GM19351 (cell line): Measurements from ENCODE around the gene RGPD3.

Experiments
- ATAC-seq: cut with Tn5 transposase; IDR thresholded peaks from one replicate; pipeline ENCODE4 v1.9.1; 2021; ENCODE audit warnings: mild to moderate bottlenecking, moderate library complexity; ENCODE audit not compliant: unreplicated experiment

Gene RGPD3

GRCh38 chr2:106343274-106343673 is 124.9 kb downstream of the RGPD3 start:
- no peak for ATAC-seq

- no peak for ATAC-seq
These were observed 125.4 kb downstream of the RGPD3 start for GRCh38 chr2:106342831-106343251.

- ATAC-seq, result no peak
These were observed 126.5 kb downstream of the RGPD3 start for GRCh38 chr2:106341666-106342065.
